ENCODE measurements around the gene TNS3.
"Not testable (repeated sequence)": the region's sequence is repeated elsewhere in the genome, so short reads cannot be mapped to it uniquely, and the experiment has no call there.

The TNS3 gene

GRCh38 chr7:47472444-47473157 is 109.3 kb downstream of the TNS3 start:
- no peak for DNase-seq (ENCODE audit: low read depth in 2 of 2)

GRCh38 chr7:47471831-47472230 is 110.1 kb downstream of the TNS3 start:
- no peak for DNase-seq (ENCODE audit: low read depth in 2 of 2)

- DNase-seq (ENCODE audit: low read depth in 2 of 2): no peak
Measured at GRCh38 chr7:47471358-47471703, 110.6 kb downstream of the TNS3 start.

GRCh38 chr7:47470567-47471357 is 111.1 kb downstream of the TNS3 start:
- no peak for DNase-seq (ENCODE audit: low read depth in 2 of 2)

GRCh38 chr7:47469846-47470245 is 112.1 kb downstream of the TNS3 start:
- DNase-seq (ENCODE audit: low read depth in 2 of 2): not testable (repeated sequence)

GRCh38 chr7:47466832-47467231 is 115.1 kb downstream of the TNS3 start:
- no peak for DNase-seq (ENCODE audit: low read depth in 2 of 2)

GRCh38 chr7:47465191-47465590 is 116.7 kb downstream of the TNS3 start:
- no peak for DNase-seq (ENCODE audit: low read depth in 2 of 2)

- DNase-seq (ENCODE audit: low read depth in 2 of 2): no peak
Measured at GRCh38 chr7:47464266-47464665, 117.6 kb downstream of the TNS3 start.

- no peak for DNase-seq (ENCODE audit: low read depth in 2 of 2)
Measured at GRCh38 chr7:47461746-47462145, 120.2 kb downstream of the TNS3 start.

GRCh38 chr7:47461161-47461560 is 120.8 kb downstream of the TNS3 start:
- DNase-seq (ENCODE audit: low read depth in 2 of 2): no peak

- DNase-seq (ENCODE audit: low read depth in 2 of 2): no peak
Measured at GRCh38 chr7:47460251-47460989, 121.5 kb downstream of the TNS3 start.

- no peak for DNase-seq (ENCODE audit: low read depth in 2 of 2)
Measured at GRCh38 chr7:47458486-47458885, 123.4 kb downstream of the TNS3 start.

GRCh38 chr7:47458057-47458456 is 123.9 kb downstream of the TNS3 start:
- DNase-seq (ENCODE audit: low read depth in 2 of 2): no peak

- DNase-seq (ENCODE audit: low read depth in 2 of 2): no peak
Measured at GRCh38 chr7:47456210-47456955, 125.5 kb downstream of the TNS3 start.

- no peak for DNase-seq (ENCODE audit: low read depth in 2 of 2)
Measured at GRCh38 chr7:47455872-47456185, 126.1 kb downstream of the TNS3 start.

GRCh38 chr7:47454974-47455871 is 126.7 kb downstream of the TNS3 start:
- no peak for DNase-seq (ENCODE audit: low read depth in 2 of 2)

- no peak for DNase-seq (ENCODE audit: low read depth in 2 of 2)
Measured at GRCh38 chr7:47454069-47454973, 127.6 kb downstream of the TNS3 start.

- DNase-seq (ENCODE audit: low read depth in 2 of 2): no peak
Measured at GRCh38 chr7:47453093-47454061, 128.5 kb downstream of the TNS3 start.

GRCh38 chr7:47452715-47453092 is 129.2 kb downstream of the TNS3 start:
- DNase-seq (ENCODE audit: low read depth in 2 of 2): no peak
